ENCODE data around the gene ARPC1A.
"Not testable (repeated sequence)": the region's sequence is repeated elsewhere in the genome, so short reads cannot be mapped to it uniquely, and the experiment has no call there.

The ARPC1A gene

GRCh38 chr7:99366646-99367045 is 40.9 kb downstream of the ARPC1A start:
- no peak for FAIRE-seq
- DNase-seq (ENCODE audit: insufficient read length, low spot score), result no peak

GRCh38 chr7:99368750-99369389 is 43.2 kb downstream of the ARPC1A start:
- FAIRE-seq, result no peak
- DNase-seq (ENCODE audit: insufficient read length, low spot score), result no peak

GRCh38 chr7:99369767-99370391 is 44.2 kb downstream of the ARPC1A start:
- FAIRE-seq (no peak), DNase-seq (ENCODE audit: insufficient read length, low spot score) (no peak)

DNA sequence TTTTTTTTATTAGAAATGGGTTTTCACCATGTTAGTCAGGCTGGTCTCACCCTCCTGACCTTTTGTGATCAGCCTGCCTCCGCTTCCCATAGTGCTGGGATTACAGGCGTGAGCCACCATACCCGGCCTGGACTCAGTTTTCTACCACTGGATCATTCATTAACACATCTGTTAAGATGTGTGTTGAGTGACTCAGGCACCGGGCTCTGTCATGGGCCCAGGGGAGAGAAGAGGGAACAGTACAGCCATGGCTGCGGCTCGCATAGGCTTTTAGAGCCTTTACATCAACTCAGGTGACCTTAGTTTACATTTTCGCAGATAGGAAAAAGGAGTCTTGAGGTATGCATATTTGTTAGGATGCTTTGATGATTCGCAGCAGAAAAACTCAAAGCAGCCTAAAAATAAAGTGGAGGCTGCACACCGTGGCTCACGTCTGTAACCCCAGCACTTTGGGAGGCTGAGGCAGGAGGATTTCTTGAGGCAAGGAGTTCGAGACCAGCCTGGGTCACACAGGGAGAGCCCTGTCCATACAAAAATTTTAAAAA is 45.8 kb downstream of the ARPC1A start:
- DNase-seq (ENCODE audit: insufficient read length, low spot score), result no peak
- no peak for FAIRE-seq

DNA sequence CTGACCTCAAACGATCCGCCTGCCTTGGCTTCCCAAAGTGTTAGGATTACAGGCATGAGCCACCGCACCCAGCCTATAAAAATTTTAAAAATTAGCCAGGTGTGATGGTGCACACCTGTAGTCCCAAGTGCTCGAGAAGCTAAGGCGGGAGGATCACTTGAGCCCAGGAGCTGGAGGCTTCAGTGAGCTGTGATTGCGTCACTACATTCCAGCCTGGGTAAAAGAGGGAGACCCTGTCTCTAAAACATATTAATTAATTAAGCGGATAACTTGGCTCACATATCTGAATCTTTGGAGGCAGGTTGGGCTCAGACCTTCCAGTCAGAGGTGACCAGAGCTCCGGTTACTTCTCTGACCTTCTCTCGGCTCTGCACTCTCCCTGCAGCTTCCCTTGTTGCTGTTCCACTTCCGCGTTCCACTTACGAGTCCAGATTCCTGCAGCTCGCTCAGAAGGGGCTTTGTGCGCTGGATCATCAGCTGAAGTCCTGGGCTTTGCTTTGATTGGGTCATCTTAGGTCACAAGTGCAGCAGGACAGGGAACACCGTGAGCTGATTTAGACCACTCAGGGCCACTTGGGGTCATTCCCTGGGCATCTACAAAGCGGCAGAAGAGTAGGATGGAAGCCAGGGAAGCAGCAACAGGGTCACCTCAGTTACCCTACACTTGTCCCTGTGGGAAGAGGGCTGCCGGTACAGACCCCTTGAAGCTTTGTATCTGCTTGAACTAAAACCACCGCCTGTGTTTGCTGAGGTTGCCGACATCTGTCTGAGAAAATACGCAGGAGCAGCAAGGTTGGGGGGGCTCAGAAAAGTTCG is 46.8 kb downstream of the ARPC1A start:
- DNase-seq (ENCODE audit: insufficient read length, low spot score), result no peak
- FAIRE-seq, result no peak

GRCh38 chr7:99373091-99374066 is 47.7 kb downstream of the ARPC1A start:
- FAIRE-seq, result no peak
- no peak for DNase-seq (ENCODE audit: insufficient read length, low spot score)

GRCh38 chr7:99374111-99375064 is 48.7 kb downstream of the ARPC1A start, which contains the start of gene ARPC1B:
ARPC1B (plus strand) TSS chr7:99374730; CDS start chr7:99385715, 10,985 bp downstream.
- peak; percentile 90 for DNase-seq (ENCODE audit: insufficient read length, low spot score)

GRCh38 chr7:99375070-99375807 is 49.5 kb downstream of the ARPC1A start:
- DNase-seq (ENCODE audit: insufficient read length, low spot score), result no peak
- FAIRE-seq, result peak; percentile 21

More at GRCh38 chr7:99374111-99375064, 48.7 kb downstream of the ARPC1A start, which contains the start of gene ARPC1B:
- peak; percentile 80 for FAIRE-seq

DNA sequence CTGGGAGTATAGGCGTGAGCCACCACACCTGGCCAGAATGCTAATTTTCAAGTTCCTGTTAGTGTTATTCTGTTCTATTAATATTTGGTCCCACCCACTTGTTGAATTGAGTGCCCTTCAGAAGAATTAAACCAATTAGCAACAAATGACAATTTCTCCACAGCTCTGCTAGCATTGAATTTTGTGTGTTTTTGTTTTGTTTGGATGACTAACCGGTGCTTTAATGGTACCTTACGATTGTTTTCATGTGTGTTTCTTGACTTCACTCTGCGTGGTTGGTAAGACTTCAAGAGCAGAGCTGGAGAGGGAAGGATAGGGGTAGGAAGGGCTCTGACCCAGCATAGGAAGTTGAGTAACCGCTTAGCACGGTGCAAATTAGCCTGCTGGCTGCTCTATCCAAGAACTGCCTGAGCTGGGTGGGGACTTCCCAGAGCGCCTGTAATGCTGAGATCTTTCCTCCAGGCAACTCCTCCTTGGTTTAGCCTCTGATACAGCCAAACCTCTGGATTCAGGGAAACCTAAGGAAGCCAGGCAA is 53.4 kb downstream of the ARPC1A start:
- DNase-seq (ENCODE audit: insufficient read length, low spot score), result no peak
- FAIRE-seq, result no peak

GRCh38 chr7:99379693-99380031 is 54.0 kb downstream of the ARPC1A start:
- FAIRE-seq; DNase-seq (ENCODE audit: insufficient read length, low spot score): not testable (repeated sequence)

GRCh38 chr7:99380032-99380822 is 54.5 kb downstream of the ARPC1A start:
- DNase-seq (ENCODE audit: insufficient read length, low spot score), result no peak
- FAIRE-seq, result peak; percentile 98

- no peak for FAIRE-seq
- DNase-seq (ENCODE audit: insufficient read length, low spot score), result peak; percentile 75
Observed at GRCh38 chr7:99380823-99381663, 55.3 kb downstream of the ARPC1A start.

DNA sequence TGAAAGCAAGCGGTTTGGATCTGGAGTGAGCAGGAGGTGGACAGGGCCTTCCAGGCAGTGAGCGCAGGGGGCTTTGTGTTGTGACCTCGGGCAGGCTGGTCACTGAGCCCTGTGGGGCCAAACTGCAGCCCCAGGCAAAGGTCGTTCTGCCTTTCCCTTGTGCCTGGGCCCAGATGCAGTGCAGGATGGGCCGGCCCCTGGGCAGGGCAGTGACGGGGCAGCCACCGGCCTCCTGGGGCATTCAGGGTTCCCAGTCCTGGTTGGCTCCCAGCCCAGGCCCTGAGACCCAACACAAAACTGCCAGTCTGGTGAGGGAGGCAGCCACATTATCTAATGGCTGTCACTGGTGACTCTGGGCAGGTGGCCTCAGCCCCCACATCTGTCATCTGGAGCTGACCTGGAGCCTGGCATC is 56.0 kb downstream of the ARPC1A start:
- DNase-seq (ENCODE audit: insufficient read length, low spot score) (no peak), FAIRE-seq (no peak)

DNA sequence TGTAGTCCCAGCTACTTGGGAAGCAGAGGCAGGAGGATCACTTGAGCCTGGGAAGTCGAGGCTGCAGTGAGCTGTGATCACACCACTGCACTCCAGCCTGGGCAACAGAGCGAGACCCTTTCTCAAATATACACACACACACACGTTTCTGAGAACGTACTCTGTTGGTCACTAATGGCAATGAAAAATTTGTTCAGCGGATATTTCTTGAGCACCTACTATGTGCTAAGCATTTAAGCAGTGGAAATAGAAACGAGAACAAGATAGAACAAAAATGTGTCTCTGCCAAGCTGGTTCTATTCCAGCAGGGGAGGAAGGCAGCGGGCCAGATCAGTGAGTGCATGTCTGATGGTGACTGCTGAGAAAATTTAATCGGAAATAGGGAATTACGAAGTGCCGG is 57.5 kb downstream of the ARPC1A start:
- no peak for DNase-seq (ENCODE audit: insufficient read length, low spot score)
- no peak for FAIRE-seq

- DNase-seq (ENCODE audit: insufficient read length, low spot score), result no peak
- FAIRE-seq, result no peak
Observed at GRCh38 chr7:99383791-99384370, 58.2 kb downstream of the ARPC1A start.

DNA sequence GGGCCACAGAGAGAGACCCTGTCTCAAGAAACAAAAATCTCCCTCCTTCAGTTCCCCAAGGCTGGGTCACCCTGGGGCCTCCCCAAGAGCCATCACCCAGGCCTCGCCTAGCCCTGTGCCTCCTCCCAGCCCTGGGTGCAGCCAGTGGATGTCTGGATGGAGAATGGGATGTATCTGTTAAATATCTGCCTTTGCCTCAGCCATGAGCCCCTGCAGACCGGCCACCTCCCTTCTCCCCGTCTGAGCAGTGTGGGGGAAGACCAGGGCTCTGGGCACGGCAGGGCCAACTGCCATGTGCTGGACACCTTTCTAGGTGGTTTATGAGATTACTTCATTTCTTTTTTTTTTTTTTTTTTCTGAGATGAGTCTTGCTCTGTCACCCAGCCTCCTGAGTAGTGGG is 58.8 kb downstream of the ARPC1A start:
- FAIRE-seq (no peak), DNase-seq (ENCODE audit: insufficient read length, low spot score) (no peak)
